Hematopoietic multipotent progenitor cell treated with erythropoietin and hydrocortisone succinate and interleukin-3 and kit ligand, for 8 days (in vitro differentiated cells): Measurements from ENCODE around the gene TNFRSF4.

Experiments used
- DNase-seq: peaks from one replicate; pipeline ENCODE4 v3.0.0-alpha.2; 2015

Gene TNFRSF4

DNA sequence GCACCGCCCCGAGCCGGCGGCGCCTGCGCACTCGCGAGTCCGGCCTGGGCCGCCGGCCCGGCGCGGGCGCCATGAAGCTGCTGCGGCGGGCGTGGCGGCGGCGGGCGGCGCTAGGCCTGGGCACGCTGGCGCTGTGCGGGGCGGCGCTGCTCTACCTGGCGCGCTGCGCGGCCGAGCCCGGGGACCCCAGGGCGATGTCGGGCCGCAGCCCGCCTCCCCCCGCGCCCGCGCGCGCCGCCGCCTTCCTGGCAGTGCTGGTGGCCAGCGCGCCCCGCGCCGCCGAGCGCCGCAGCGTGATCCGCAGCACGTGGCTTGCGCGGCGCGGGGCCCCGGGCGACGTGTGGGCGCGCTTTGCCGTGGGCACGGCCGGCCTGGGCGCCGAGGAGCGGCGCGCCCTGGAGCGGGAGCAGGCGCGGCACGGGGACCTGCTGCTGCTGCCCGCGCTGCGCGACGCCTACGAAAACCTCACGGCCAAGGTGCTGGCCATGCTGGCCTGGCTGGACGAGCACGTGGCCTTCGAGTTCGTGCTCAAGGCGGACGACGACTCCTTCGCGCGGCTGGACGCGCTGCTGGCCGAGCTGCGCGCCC, 18.3 kb upstream of the TNFRSF4 start, which contains the start of gene B3GALT6:
B3GALT6 (plus strand) TSS at position 30 of the 588 bp plus-strand sequence; CDS start at position 72, 42 bp downstream.
- DNase-seq: no peak

GRCh38 chr1:1231400-1232207, 17.7 kb upstream of the TNFRSF4 start, which contains the start of gene SDF4:
Gene SDF4, minus strand, starts transcription at chr1:1232001. Its CDS starts 3,229 bp downstream, at chr1:1228772.
- peak; percentile 94 for DNase-seq

GRCh38 chr1:1230656-1231399, 16.9 kb upstream of the TNFRSF4 start:
- peak; percentile 68 for DNase-seq

DNA sequence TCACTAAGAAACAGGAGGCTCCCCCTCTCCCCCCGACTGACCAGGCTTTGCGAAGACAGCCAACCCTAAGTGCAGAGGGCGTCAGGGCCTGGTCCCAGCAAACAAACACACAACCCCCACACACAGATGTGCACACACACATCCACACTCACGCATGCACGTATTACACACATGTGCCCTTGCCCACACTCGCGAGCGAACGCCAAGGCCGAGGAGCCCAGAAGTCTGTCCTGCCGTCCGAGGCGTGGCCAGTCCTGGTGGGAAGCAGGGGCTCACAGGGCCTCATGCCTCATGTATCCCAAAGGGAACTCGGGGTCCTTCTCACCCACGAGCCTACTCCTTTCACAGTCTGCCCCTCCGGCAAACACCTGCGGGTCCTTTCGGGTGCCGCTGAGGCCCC, 15.8 kb upstream of the TNFRSF4 start:
- no peak for DNase-seq

DNA sequence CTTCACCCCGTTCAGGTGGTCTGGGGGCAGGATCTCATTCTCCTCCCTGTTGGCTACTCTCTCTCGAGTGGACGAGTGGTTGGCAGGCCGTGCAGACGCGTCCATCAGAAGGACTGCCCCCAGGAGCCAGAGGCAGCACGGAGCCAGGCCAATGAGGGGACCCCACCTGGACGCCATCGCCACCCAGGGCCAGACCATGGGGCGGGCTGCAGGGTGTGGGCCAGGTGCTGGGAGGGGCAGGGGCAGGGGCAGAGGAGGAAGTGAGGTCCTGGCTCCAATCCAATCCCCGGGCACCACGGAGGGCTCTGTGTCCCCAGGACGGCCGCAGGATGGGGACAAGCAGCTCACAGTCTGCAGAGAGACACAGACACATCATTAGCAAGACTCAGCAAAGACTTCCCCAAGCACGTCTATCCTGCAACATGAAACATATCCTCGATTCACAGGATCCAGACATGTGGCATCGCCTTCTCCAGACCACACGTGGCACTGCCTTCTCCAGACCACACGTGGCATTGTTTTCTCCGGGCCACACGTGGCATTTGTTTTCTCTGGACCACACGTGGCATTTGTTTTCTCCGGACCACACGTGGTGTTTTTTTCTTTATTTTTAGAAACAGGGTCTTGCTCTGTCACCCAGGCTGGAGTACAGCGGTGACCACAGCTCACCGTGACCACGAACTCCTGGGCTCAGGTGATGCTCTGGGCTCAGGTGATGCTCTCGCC, 14.8 kb upstream of the TNFRSF4 start:
- DNase-seq: no peak

DNA sequence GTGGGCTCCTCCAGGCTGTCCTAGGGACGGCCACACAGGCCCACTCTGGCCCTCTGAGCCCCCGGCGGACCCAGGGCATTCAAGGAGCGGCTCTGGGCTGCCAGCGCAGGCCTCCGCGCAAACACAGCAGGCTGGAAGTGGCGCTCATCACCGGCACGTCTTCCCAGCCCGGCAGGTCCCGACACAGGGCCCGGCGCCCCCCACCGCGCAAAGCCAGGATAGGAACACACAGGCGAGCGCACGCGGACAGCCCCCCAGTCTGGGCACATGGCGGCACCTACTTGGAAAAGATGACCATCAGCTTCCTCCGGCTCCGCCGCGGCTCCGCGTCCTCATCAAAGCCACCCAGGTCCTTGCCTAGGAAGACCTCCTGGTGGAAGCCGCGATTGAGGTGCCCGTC, 14.2 kb upstream of the TNFRSF4 start:
- no peak for DNase-seq

- DNase-seq: no peak
Measured at GRCh38 chr1:1227386-1227785, 13.4 kb upstream of the TNFRSF4 start.

DNA sequence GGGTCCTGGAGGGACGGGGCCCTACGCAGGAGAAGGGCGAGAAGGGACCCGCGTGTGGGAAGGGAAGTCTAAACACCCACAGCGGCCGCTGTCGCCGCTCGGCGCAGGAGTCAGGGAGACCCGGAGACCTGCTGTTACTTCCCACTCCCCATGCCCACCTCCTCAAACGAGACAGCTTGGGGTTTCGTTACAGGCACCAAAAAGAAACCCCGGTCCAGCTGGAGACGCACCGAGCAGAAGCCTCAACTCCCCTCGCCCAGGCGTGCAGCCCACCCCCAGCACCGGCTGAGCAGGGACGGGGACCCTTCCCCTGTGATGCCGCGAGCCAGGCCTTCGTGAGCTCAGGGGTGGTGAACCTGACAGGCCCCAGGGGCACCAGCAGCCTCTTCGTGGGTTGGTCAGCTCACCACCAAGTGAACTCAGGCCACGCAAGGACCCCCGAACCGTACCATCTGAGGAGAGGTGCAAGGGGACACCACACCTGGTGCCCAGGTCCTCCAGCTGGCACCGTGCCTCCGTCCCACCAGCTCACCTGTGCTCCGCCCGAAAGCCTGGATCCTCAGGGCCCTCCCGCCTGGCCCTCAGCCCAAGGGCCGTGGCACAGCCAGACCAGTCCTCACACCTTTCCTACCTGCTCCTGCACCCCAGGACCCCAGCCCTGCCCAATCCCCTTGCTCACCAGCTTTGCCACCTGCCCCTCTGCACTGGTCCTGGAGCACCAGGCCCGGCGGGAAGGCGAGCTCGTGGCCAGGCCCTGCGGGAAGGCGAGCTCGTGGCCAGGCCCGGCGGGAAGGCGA, 12.8 kb upstream of the TNFRSF4 start:
- no peak for DNase-seq

DNA sequence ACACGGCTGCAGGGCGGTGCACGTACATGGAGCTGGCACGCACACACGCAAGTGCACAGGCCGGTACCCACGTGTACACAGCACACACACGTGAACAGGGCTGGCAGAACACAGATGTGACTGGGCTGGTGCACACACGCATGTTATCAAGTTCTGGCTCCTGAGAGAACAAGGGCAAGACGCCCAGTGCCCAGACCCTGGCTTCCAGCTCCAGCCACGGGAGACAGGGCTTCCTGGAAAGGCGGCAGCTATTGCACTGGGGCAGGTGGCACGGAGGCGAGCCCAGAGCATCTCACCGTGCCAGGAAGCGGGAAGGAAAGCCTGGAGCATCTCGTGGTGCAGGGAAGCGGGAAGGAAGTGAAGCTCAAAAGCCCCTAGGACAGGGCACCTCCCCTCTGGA, 12.0 kb upstream of the TNFRSF4 start:
- DNase-seq: no peak

- no peak for DNase-seq
Measured at GRCh38 chr1:1225238-1225845, 11.4 kb upstream of the TNFRSF4 start.

- no peak for DNase-seq
Measured at GRCh38 chr1:1223891-1224290, 9.9 kb upstream of the TNFRSF4 start.

GRCh38 chr1:1223321-1223720, 9.4 kb upstream of the TNFRSF4 start:
- no peak for DNase-seq

DNA sequence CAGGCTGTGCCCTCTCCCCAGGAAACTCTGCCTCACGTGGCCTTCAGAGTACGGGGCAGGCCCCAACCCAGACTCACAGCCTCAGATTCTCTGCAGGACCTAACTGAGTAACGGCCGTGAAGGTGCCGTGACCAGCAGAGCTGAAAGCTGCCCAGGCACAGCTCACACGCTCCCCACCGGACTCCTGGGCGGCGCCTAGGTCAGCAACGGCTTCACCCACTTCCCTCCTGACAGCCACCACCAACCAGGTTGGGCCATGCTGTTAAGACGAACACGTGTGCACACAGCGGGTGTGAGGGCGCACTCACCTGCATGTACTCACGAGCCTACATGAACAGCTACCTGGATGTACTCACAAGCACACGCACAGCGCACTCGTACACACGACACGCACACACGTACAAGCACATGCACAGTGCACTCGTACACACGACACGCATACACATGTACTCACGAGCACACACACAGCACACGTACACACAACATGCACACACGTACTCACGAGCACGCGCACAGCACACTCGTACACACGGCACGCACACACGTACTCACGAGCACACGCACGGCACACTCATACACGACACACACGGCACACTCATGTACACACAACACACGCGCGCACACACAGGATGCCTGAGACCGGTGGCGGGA, 8.7 kb upstream of the TNFRSF4 start:
- DNase-seq: no peak

DNA sequence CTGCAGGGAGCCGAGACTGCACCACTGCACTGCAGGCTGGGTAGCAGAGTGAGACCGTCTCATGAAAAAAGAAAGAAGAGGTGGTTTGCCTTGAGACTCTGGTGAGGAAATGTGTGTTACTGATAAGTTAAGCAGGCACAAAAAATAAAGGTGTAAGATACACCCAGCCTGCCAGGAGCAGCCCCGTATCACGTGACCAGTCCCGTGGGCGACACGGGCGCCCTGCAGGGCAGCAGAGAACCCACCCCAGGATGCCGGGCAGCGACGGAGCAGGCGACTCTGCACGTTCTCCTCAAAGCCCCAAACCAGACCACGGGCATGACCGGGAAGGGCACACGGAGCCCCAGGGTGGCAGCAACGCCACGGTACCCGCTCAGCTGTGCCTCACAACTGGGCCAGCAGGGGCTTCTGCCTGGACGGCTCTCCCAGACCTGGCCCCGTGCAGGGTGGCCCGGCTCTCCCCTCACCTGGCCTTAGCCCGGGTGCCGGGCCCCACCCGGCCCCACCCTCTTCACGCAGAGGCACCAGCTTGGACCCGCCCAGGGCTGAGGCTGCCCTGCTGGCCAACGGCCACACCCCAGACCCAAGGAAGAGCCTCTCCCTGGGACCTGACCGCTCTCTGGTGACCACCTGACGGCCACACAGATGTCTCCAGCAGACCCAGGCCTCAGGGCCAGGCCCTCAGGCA, 8.1 kb upstream of the TNFRSF4 start:
- peak; percentile 25 for DNase-seq

DNA sequence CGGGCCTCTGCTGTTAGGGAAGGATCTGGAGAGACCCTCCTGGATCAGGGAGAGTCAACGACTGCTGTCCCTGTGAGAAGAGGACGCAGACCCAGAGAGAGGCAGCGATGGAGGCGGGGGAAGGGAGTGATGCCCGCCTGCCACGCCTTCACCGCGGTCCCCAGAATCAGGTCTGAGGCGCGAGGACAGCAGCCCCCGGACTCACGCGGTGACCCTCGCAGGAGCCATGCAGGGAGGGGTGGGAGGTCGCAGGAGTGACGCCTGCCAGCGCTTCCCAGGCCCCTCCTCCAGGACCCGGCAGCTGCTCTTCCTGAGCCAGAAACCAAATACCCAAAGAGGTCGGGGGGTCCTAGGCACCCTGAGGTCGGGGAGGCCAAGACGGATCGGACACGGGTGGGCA, 6.2 kb upstream of the TNFRSF4 start:
- no peak for DNase-seq

GRCh38 chr1:1219341-1219740, 5.4 kb upstream of the TNFRSF4 start:
- DNase-seq: no peak

DNA sequence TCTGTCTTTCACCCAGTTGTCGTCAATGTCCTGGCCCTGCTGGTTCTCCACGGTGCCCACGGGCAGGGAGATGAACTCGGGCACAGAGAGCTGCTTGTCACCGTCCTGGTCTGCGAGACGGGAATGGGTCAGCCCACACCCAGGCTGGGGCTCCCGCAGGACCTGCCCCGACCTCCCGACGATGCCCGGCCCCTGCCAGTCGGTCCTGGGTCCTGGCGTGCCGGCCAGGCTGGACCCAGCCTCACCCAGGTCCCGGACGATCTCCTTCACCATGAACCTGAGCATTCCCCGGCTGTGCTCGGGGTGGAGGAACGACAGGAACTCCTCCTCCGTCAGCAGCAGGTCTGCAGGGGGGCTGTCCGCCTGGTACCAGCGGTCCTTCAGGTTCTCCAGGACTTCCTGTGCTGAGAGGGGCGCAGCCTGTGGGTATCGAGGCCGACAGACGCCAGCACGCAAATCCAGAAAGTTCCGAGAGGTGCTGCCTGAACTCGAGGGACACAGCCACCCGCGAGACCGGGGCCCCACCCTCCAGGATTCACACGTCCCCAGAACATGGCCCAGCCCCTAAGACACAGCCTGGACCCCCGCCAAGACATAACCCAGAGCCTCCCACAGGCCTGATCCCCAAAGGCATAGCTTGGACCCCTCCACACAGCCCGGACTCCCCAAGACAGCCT, 4.7 kb upstream of the TNFRSF4 start:
- DNase-seq: no peak

- DNase-seq: no peak
Measured at GRCh38 chr1:1217621-1218523, 3.9 kb upstream of the TNFRSF4 start.
